DND-41 (cell line): ENCODE results near the gene STT3B.

ENCODE experiments used
- CTCF ChIP-seq: IDR thresholded peaks from 2 replicates; pipeline ENCODE4 v1.5.1; 2012; ENCODE audit warnings: borderline replicate concordance, low read length, moderate library complexity, mild to moderate bottlenecking; ENCODE audit not compliant: poor library complexity, severe bottlenecking; ENCODE audit errors: extremely low read depth
- EZH2 ChIP-seq: IDR thresholded peaks from 3 replicates; pipeline ENCODE4 v1.6.1; 2012; ENCODE audit warnings: borderline replicate concordance, low read depth, mild to moderate bottlenecking, moderate library complexity, low read length, inconsistent platforms; ENCODE audit not compliant: severe bottlenecking

- no peak for TF ChIP-seq CTCF
- no peak for TF ChIP-seq EZH2
Measured at GRCh38 chr3:31530960-31531335, 1.8 kb upstream of the STT3B start.
